BJ (cell line): ENCODE measurements around the gene HES5. TPM values are rescaled to one million over a fixed set of nuclear protein-coding genes. Genes with fewer than 3 reads are reported as not detected.

Experiments
- CTCF ChIA-PET: fragments of 350-600 bp; formaldehyde crosslinking; extraction: SDS; loops from one replicate; lab custom pipeline; 2021; ENCODE audit warnings: antibody characterized with exemption, inconsistent platforms; lab: Yijun Ruan, JAX
- POLR2A ChIA-PET: fragments of 300-600 bp; sonication (Branson Sonifier 250); formaldehyde crosslinking; extraction: SDS; loops from one replicate; lab custom pipeline; 2021; ENCODE audit warnings: antibody characterized with exemption; lab: Charles Lee
- DNase-seq: peaks from one replicate; pipeline ENCODE4 v3.0.0-alpha.2; 2011; ENCODE audit warnings: low read depth
- H3K27me3 ChIP-seq: 2 replicates; pipeline ENCODE4 v1.6.0; 2011; ENCODE audit warnings: low read length; ENCODE audit not compliant: control insufficient read depth, insufficient read depth
- H3K36me3 ChIP-seq: 2 replicates; pipeline ENCODE4 v1.5.1; 2011; ENCODE audit warnings: low read length; ENCODE audit not compliant: control insufficient read depth, insufficient read depth
- H3K4me3 ChIP-seq: 2 replicates; pipeline ENCODE4 v1.5.1; 2011; ENCODE audit warnings: low read depth, mild to moderate bottlenecking, control low read depth, low read length
- CTCF ChIP-seq: IDR thresholded peaks from 2 replicates; pipeline ENCODE4 v1.5.1; 2011; ENCODE audit warnings: low read depth, mild to moderate bottlenecking, control low read depth, inconsistent platforms, low read length, moderate library complexity; ENCODE audit not compliant: insufficient read depth
- polyA plus RNA-seq: library from polyadenylated mRNA; depleted of rRNA; stranded (reverse); fragments of >200 nt; gene quantifications from 2 replicates; pipeline ENCODE4 v1.2.3, GENCODE V29; 2011

The HES5 gene
- polyA plus RNA-seq, 1 experiment, result not detected

- CTCF ChIA-PET, result no interaction called here
- H3K36me3 ChIP-seq, result peaks cover 54% of the 10 kb centered on the region
- H3K27me3 ChIP-seq, result no peaks in the 10 kb centered on the region
- TF ChIP-seq CTCF, result no peak
- H3K4me3 ChIP-seq, result no peak overlapping the region
- no peak for DNase-seq
- POLR2A ChIA-PET, result no interaction called here
Measured at GRCh38 chr1:2512862-2513421, 17.1 kb downstream of the HES5 start.

- DNase-seq, result no peak
- no peak for TF ChIP-seq CTCF
- POLR2A ChIA-PET, result no interaction called here
- H3K4me3 ChIP-seq, result no peak overlapping the region
- peaks cover 40% of the 10 kb centered on the region for H3K36me3 ChIP-seq
- CTCF ChIA-PET, result no interaction called here
- H3K27me3 ChIP-seq, result no peaks in the 10 kb centered on the region
Measured at GRCh38 chr1:2510366-2511155, 19.5 kb downstream of the HES5 start.

GRCh38 chr1:2509589-2509988 lies 20.5 kb downstream of the HES5 start:
- Histone ChIP-seq H3K36me3 (peaks cover 33% of the 10 kb centered on the region), H3K27me3 (peaks cover 1% of the 10 kb centered on the region; the same call in 1 of the 2 replicates), H3K4me3 (no peak overlapping the region)
- POLR2A ChIA-PET, result no interaction called here
- DNase-seq, result no peak
- TF ChIP-seq CTCF, result no peak
- CTCF ChIA-PET, result no interaction called here

- CTCF ChIA-PET, result no interaction called here
- TF ChIP-seq CTCF, result no peak
- POLR2A ChIA-PET, result no interaction called here
- Histone ChIP-seq H3K36me3 (peaks cover 27% of the 10 kb centered on the region), H3K27me3 (peaks cover 6% of the 10 kb centered on the region; the same call in 1 of the 2 replicates), H3K4me3 (no peak overlapping the region)
- DNase-seq, result no peak
Measured at GRCh38 chr1:2508751-2509150, 21.3 kb downstream of the HES5 start.

- CTCF ChIA-PET, result interaction anchor here (1.2 kb wide), 1 partner anchor 16 kb away, joined by 3 read pairs; no protein-coding TSS in a partner anchor
- POLR2A ChIA-PET, result no interaction called here
- TF ChIP-seq CTCF, result no peak
Measured at GRCh38 chr1:2508180-2508579, 21.9 kb downstream of the HES5 start.

More at GRCh38 chr1:2508180-2508579, 21.9 kb downstream of the HES5 start:
- Histone ChIP-seq H3K4me3 (no peak overlapping the region), H3K36me3 (peaks cover 23% of the 10 kb centered on the region), H3K27me3 (peaks cover 6% of the 10 kb centered on the region; the same call in 1 of the 2 replicates)
- DNase-seq, result no peak
